ENCODE measurements around the gene RGS10. TPM values are rescaled to one million over a fixed set of nuclear protein-coding genes. Genes with fewer than 3 reads are reported as not detected.

The RGS10 gene
- total and polyA plus RNA-seq, 2 of the 8 experiments (the other 6 are each of a cell fraction or from before 2014, with no cell fraction given) = 5.5 to 13.1 TPM

GRCh38 chr10:119454990-119455389, 87.5 kb downstream of the RGS10 start (continued):
- TF ChIP-seq SIRT6 (IDR thresholded peaks at IDR 0.05; ENCODE audit: low read length) = no peak

All from H1 (cell line).